Peyer's patch (tissue), 4 donors: ENCODE results near the gene SLC11A1. TPM values are rescaled to one million over a fixed set of nuclear protein-coding genes. Genes with fewer than 3 reads are reported as not detected.

ENCODE experiments used
- DNase-seq, 3 donors: peaks; one replicate each; pipeline ENCODE4 v3.0.0-alpha.2; 2017 to 2019
- H3K27ac ChIP-seq, 4 donors: fragments of 200-600 bp; sonication (generic); one replicate each; pipeline ENCODE4 v1.5.1; 2016 to 2019
- H3K27me3 ChIP-seq, 2 donors: fragments of 200-600 bp; sonication (generic); one replicate each; pipeline ENCODE4 v1.5.1; 2019
- H3K36me3 ChIP-seq, 3 donors: fragments of 200-600 bp; sonication (generic); one replicate each; pipeline ENCODE4 v1.5.1; 2016 to 2019
- H3K4me1 ChIP-seq, 4 donors: fragments of 200-600 bp; sonication (generic); one replicate each; pipeline ENCODE4 v1.5.1; 2016 to 2019
- H3K4me3 ChIP-seq, 4 donors: fragments of 200-600 bp; sonication (generic); 1 replicate in 3 of 4; 2 replicates in 1 of 4; pipeline ENCODE4 v1.5.1; 2016 to 2019; ENCODE audit warnings: mild to moderate bottlenecking in 1 of 4
- H3K9me3 ChIP-seq, 4 donors: fragments of 200-600 bp; sonication (generic); one replicate each; pipeline ENCODE4 v1.5.1; 2016 to 2019; ENCODE audit warnings: mild to moderate bottlenecking in 1 of 4
- POLR2A ChIP-seq, 2 donors: fragments of 450-650 bp; IDR thresholded peaks; one replicate each; pipeline ENCODE4 v1.5.1; 2017; ENCODE audit warnings: antibody characterized with exemption in 2 of 2, mild to moderate bottlenecking in 2 of 2, moderate library complexity in 2 of 2
- total RNA-seq, 4 donors: library from RNA; depleted of rRNA; stranded (reverse); fragments of >200 nt; gene quantifications; one replicate each; pipeline ENCODE4 v1.1.0, GENCODE V29; 2016
- TF ChIP-seq, protein P1 (sequence below), 6 experiments: fragments of 450-650 bp in 4 of 6; fragments of 200-600 bp in 2 of 6; sonication (generic) in 1 of 6; IDR thresholded peaks; one replicate each; pipeline ENCODE4 v1.5.1; 2017 to 2019; ENCODE audit warnings: antibody characterized with exemption in 6 of 6, mild to moderate bottlenecking in 3 of 6, moderate library complexity in 1 of 6

The SLC11A1 gene, protein sequence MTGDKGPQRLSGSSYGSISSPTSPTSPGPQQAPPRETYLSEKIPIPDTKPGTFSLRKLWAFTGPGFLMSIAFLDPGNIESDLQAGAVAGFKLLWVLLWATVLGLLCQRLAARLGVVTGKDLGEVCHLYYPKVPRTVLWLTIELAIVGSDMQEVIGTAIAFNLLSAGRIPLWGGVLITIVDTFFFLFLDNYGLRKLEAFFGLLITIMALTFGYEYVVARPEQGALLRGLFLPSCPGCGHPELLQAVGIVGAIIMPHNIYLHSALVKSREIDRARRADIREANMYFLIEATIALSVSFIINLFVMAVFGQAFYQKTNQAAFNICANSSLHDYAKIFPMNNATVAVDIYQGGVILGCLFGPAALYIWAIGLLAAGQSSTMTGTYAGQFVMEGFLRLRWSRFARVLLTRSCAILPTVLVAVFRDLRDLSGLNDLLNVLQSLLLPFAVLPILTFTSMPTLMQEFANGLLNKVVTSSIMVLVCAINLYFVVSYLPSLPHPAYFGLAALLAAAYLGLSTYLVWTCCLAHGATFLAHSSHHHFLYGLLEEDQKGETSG
- total RNA-seq: 10 to 100 TPM in 2 of 4 donors, 1 to 10 TPM in 2; 2.8 to 21.5 (median 8.6) TPM

- H3K27ac ChIP-seq: peak within 1 kb of the TSS in 1 of 4 donors; percentile 30
- peak in 1 of 2 donors; percentile 8 for TF ChIP-seq POLR2A (IDR thresholded peaks at IDR 0.05)
- TF ChIP-seq, protein P1, sequence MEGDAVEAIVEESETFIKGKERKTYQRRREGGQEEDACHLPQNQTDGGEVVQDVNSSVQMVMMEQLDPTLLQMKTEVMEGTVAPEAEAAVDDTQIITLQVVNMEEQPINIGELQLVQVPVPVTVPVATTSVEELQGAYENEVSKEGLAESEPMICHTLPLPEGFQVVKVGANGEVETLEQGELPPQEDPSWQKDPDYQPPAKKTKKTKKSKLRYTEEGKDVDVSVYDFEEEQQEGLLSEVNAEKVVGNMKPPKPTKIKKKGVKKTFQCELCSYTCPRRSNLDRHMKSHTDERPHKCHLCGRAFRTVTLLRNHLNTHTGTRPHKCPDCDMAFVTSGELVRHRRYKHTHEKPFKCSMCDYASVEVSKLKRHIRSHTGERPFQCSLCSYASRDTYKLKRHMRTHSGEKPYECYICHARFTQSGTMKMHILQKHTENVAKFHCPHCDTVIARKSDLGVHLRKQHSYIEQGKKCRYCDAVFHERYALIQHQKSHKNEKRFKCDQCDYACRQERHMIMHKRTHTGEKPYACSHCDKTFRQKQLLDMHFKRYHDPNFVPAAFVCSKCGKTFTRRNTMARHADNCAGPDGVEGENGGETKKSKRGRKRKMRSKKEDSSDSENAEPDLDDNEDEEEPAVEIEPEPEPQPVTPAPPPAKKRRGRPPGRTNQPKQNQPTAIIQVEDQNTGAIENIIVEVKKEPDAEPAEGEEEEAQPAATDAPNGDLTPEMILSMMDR (IDR thresholded peaks at IDR 0.05): no peak
- no peaks in the 10 kb centered on the region for H3K4me1 ChIP-seq
- no peaks in the 10 kb centered on the region for H3K9me3 ChIP-seq
- H3K27me3 ChIP-seq: no peaks in the 10 kb centered on the region
- no peaks in the 10 kb centered on the region for H3K36me3 ChIP-seq
- no peak for DNase-seq
- no peak within 1 kb of the TSS for H3K4me3 ChIP-seq
Measured at GRCh38 chr2:218381916-218382366, at the start of gene SLC11A1. SLC11A1 (plus strand) TSS chr2:218382273; CDS start chr2:218382369, 96 bp downstream.

DNA sequence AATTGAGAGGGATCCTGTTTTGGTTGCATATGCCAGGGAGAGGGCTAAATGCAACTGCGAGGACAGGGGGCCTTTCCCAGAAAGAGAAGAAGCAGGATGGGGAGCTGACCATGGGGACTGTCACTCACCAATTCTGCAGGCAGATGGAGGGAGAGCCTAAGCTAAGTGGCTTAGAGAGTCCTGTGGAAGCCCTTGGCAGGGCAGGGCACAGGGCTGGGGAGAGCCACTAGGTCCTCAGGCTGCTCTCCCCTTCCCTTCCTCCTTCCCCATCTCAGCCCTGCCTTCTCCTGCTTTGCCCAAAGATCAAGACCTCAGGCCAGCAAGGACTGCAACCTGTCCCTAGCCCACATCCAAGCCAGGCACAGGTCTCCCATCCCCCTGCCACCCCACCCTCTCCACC, 49.8 kb upstream of the SLC11A1 start:
- DNase-seq: no peak
- Histone ChIP-seq H3K4me3 (no peak overlapping the region), H3K9me3 (no peaks in the 10 kb centered on the region), H3K36me3 (no peaks in the 10 kb centered on the region), H3K27ac (peak overlapping the region; percentile 27 to 63 (median 55)), H3K27me3 (no peaks in the 10 kb centered on the region), H3K4me1 (no peaks in the 10 kb centered on the region)
- TF ChIP-seq, protein P1 (IDR thresholded peaks at IDR 0.05): no peak

DNA sequence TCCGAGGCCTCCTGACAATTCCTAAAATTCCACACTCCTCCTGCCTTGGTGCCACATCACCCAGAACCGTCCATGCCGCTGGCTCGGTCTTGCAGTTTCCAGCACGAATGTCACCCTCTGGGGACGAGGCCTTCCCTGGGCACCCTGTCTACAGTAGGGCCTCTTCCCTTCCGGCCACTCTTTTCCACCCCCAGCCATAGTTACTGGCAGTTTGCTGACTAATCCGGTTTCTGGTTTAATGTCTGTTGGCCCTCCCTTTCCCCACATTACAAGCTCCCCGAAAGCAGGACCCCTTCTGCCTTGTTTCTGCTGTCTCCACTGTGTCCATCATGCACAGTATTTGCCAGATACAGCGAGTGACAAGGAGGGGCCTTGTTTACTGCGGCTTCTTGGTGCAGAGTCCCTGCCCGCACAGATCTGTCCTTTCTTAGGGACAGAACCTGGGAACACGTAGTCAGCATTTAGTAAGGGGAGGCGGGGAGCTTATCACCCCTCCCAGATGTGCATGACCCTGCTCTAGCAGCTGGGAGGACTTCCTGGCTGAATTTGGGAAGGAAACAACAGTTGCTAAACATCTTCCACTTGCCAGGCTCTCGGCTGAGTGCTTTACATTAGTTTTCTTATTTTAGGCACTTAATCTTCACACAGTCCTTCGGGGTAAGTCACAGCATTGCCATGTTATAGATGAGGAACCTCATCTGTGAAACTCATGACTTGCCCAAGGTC, 49.0 kb upstream of the SLC11A1 start:
- H3K4me3 ChIP-seq: no peak overlapping the region
- no peak for DNase-seq
- H3K4me1 ChIP-seq: no peaks in the 10 kb centered on the region
- H3K36me3 ChIP-seq: no peaks in the 10 kb centered on the region
- TF ChIP-seq, protein P1 (IDR thresholded peaks at IDR 0.05): no peak
- no peak for TF ChIP-seq POLR2A (IDR thresholded peaks at IDR 0.05)
- no peaks in the 10 kb centered on the region for H3K27me3 ChIP-seq
- H3K9me3 ChIP-seq: no peaks in the 10 kb centered on the region
- H3K27ac ChIP-seq: peak overlapping the region; percentile 27 to 63 (median 55)

DNA sequence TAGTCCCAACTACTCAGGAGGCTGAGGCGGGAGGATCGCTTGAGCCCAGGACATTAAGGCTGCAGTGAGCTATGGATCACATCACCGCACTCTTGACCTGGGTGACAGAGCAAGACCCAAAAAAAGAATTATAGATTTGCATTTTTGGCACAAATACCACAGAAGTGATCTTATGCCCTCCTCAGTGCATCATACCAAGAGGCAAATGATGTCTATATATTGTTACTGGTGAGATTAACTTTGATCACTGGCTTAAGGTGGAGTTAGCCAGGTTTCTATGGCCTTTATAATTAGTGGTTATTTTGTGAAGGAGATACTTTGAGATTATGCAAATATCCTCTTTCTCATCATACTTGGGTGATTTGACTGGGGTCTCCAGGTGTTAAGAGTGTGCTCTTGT, 47.5 kb upstream of the SLC11A1 start:
- H3K27me3 ChIP-seq: no peaks in the 10 kb centered on the region
- H3K4me1 ChIP-seq: no peaks in the 10 kb centered on the region
- TF ChIP-seq, protein P1 (IDR thresholded peaks at IDR 0.05): no peak
- TF ChIP-seq POLR2A (IDR thresholded peaks at IDR 0.05): no peak
- no peak overlapping the region for H3K4me3 ChIP-seq
- H3K27ac ChIP-seq: no peak overlapping the region
- H3K36me3 ChIP-seq: no peaks in the 10 kb centered on the region
- no peaks in the 10 kb centered on the region for H3K9me3 ChIP-seq
- no peak for DNase-seq

GRCh38 chr2:218340656-218341055, 41.4 kb upstream of the SLC11A1 start:
- TF ChIP-seq POLR2A (IDR thresholded peaks at IDR 0.05): no peak
- TF ChIP-seq, protein P1 (IDR thresholded peaks at IDR 0.05): no peak
- no peak overlapping the region for H3K4me3 ChIP-seq
- H3K4me1 ChIP-seq: no peaks in the 10 kb centered on the region
- H3K36me3 ChIP-seq: peaks cover 0 to 9% (median 0%) of the 10 kb centered on the region in 3 donors
- H3K27me3 ChIP-seq: no peaks in the 10 kb centered on the region
- H3K27ac ChIP-seq: no peak overlapping the region
- no peak for DNase-seq
- H3K9me3 ChIP-seq: no peaks in the 10 kb centered on the region
